Stimulated activated CD8-positive, alpha-beta memory T cell treated with anti-CD3 and anti-CD28 coated beads, Interleukin-15, amount 100 ng/mL, for 24 hours (primary cell): Measurements from ENCODE around the gene TRIM41.
"Not testable (repeated sequence)": the region's sequence is repeated elsewhere in the genome, so short reads cannot be mapped to it uniquely, and the experiment has no call there.

Experiments used
- DNase-seq: peaks from one replicate; pipeline ENCODE4 v3.0.0-alpha.2; 2020; ENCODE audit warnings: low read depth

Gene TRIM41

DNA sequence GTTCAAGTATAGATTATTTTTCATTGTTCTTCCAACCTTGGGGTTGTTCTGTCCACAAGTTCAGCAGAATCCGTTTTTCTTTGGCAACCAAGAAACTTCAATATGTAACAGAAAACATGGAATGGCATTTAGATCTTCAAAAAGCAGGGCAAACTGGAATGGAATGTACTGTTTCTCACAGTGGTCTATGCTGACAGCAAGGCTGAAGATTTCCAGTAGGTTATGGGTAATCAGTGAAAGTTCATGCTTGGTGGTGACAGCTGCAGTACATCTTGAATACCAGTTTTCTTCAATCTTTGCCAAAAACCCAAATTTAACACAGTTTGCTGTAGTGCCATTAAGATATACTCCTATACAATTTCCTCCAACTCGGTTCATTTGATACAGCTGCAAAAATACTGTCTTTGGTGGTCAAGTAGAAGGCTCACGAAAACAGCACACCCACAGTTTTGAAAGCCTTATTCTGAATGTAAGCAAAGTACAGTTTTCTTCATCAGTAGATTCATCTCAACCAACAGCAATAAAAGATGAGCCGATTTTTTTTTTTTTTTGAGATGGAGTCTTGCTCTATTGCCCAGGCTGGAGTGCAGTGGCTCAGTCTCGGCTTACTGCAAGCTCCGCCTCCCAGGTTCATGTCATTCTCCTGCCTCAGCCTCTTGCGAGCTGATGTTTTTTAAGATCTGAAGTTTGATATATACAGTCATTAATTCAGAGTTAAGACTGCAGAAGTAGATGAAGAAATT lies 32.9 kb downstream of the TRIM41 start:
- DNase-seq, result no peak

DNA sequence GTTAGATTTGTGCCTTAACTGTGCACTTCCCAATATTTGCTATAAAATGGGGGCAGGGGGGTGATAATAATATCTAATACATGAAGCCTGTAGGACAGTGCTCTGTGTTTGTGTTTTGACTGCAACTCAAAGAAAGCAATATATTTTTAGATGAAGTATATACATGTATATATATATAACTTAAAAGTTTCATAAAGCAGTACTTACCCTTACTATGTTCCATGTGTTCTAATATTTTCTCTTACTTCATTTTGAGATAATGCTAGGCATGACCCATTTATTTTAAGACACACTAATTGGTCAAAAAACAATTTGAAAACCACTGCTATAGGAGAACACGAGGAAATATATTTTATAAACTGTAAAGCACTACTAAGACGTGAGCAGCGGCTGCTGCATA lies 35.5 kb downstream of the TRIM41 start:
- no peak for DNase-seq

- no peak for DNase-seq
Observed at GRCh38 chr5:181259283-181259682, 36.2 kb downstream of the TRIM41 start.

GRCh38 chr5:181259974-181260719 lies 37.1 kb downstream of the TRIM41 start:
- no peak for DNase-seq

- peak; percentile 68 for DNase-seq
Observed at GRCh38 chr5:181260720-181261319, 37.7 kb downstream of the TRIM41 start, which contains the start of gene TRIM52. Gene TRIM52 (minus strand): TSS chr5:181261143. CDS start chr5:181260813, 330 bp downstream.

DNA sequence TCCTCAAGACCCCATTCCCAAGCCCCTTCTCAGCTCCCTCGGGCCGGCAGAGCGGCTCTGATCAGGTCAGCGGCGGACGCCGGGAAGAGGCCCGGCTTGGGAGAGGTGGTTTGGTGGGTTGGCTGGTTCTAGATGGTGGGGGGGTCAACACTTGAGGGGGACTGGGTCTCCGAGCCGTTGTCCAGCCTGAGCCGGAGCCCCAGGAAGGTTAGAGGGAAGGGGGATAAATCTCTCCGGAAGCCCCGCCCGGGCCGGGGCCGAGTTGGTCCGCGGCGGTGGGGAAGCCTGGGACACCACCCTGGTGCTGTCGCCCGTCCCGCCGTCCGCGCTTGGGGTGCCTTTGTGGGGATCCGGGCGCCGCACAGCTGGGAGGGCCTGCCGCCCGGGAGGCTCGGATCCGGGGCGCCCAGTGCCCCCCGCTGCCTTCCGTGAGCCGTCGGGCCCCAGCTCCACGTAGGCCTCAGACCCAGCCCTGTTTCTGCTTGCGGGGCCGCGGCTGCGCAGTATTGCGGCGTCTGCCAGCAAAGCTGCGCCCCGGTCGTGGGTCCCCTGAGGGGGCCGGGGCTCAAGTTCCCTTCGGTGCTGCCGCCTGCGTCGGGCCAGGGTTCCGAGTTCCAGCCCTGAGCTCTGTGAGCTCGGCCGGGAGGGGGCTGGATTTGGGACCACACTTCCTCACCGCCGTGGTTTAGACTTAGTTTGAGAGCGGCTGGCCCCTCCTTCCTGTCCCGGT lies 38.4 kb downstream of the TRIM41 start:
- DNase-seq, result no peak

DNA sequence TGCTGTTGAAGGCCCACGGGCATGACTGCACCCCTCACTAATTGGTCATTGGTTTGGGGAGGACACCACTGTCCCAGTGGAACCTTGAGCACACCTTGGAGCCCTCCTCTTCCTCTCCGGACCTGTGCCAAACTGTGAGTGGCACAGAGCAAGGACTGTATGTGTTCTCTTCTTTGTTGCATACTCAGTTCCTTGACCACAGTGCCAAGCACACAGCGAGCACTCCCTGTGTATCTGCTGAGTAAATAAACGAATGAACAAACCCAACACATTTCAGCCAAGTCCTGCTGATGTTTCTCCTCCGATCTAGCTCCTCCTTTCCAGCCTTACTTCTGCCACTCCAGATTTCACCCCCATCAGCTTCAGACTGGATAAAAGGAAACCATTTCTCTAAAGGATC lies 40.6 kb downstream of the TRIM41 start:
- DNase-seq, result no peak

GRCh38 chr5:181265092-181265671 lies 42.1 kb downstream of the TRIM41 start:
- DNase-seq, result no peak

DNA sequence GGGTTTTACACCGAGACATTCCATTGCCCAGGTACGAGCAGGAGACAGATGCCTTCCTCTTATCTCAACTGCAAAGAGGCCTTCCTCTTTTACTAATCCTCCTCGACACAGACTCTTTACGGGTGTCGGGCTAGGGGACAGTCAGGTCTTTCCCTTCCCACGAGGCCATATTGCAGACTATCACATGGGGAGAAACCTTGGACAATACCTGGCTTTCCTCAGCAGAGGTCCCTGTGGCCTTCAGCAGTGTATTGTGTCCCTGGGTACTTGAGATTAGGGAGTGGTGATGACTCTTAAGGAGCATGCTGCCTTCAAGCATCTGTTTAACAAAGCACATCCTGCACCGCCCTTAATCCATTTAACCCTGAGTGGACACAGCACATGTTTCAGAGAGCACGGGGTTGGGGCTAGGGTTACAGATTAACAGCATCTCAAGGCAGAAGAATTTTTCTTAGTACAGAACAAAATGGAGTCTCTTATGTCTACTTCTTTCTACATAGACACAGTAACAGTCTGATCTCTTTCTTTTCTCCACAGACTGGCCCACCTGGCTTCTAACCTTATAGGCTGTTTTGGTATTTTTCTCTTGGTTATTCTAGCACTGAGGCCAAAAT lies 44.3 kb downstream of the TRIM41 start:
- not testable (repeated sequence) for DNase-seq

GRCh38 chr5:181267907-181268306 lies 44.8 kb downstream of the TRIM41 start:
- DNase-seq, result not testable (repeated sequence)

DNA sequence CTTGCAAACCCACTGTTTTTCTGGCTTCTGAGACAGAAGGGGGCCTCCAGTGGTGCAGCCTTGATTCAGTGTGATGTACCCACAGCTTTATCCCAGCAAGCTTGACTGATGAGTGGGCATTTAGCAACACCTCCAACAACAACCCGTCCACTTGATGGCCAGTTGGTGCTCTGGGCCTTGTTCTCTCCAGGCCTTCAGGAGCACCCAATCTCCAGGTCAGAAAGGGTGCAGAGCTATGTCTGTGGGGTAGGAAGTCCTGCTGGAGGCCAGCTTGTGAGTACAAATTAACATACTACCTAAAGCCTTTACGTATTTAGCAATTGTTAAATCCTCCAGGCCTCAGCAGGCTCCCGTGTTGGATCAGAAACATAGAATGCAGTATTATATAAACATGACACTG lies 48.0 kb downstream of the TRIM41 start:
- no peak for DNase-seq

DNA sequence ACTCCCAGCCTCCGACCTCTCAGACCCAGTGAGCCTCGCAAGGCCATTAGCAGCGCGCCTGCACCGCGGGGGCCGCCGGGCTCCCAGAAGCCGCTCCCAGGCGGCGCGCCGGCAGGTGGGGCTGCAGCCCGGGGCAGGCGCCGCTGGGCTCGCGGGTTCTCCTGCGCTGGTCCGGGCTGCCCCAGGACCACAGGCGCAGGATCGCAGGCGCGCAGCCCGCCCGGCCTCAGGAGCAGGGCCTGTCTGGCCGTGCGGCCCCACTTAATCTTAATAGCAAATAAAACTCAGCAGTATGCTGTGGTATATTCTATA lies 50.3 kb downstream of the TRIM41 start:
- not testable (repeated sequence) for DNase-seq

- no peak for DNase-seq
Observed at GRCh38 chr5:181280251-181280762, 57.2 kb downstream of the TRIM41 start.

DNA sequence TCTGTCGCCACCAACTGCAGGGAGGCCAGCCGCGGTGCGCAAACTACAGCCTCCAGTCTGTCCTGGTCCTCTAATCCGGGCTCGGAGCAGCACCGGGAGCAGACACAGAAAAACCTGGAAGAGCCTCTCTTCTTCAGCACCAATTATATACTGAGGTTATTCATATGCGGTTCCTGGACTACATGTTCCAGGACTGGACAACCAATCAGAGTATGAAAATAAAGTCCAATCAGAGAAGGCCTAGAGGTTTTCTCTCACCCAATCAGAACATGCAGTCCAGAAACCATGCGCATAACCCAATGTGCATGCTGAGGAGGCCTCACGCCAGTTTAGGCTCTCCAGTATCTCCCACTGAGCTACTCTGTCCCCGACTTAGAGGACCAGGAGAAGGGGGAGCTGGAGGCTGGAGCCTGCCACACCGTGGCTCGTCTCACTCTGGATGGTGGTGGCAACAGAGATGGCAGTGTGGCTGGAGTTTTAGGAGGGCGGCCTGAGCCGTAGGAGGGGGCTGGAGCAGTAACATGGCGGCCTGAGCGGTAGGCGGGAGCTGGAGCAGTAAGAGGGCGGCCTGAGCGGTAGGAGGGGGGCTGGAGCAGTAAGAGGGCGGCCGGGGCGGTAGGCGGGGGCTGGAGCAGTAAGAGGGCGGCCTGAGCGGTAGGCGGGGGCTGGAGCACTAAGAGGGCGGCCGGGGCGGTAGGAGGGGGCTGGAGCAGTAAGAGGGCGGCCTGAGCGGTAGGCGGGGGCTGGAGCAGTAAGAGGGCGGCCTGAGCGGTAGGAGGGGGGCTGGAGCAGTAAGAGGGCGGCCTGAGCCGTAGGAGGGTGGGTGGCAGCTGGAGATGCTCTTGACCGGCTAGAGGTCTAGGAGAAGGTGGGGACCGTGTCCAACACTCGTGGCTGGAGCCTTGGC lies 58.2 kb downstream of the TRIM41 start:
- DNase-seq, result no peak

DNA sequence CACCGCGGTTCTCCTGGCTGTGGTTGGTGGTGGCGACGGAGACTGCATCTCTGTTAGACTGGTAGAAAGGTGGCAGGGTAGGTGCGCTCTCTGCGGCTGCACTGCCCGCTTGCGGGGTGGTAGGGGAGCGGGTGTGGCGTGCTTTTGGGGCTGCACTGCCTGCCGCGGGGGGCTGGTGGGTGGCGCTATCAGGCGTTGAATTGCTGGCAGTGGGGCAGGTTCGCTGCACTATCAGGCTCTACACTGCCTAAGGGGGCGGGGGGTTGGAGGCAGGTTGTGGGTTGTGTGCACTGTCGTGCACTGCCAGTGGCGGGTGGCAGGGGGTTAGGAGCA lies 58.9 kb downstream of the TRIM41 start:
- no peak for DNase-seq

GRCh38 chr5:181282415-181282814 lies 59.3 kb downstream of the TRIM41 start:
- DNase-seq, result not testable (repeated sequence)

DNA sequence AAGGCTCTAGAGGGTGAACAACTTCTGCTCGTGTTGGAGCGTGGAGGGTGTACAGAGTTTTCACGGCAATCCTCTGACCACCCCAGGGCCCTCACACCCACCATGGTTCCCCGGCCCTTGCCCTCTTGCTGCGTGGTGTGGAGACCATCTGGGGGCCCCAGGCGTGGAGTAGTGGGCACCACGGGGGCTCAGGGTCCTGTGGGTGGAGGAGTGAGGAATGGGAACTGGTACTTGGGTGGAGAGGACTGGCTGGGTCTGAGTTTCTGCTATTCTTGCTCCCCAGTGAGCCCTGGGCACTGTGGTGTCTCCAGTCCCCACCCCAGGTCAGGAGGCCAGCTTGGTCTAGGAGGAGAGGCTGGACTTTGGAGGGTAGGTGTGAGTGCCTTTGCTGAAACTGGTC lies 59.8 kb downstream of the TRIM41 start:
- no peak for DNase-seq

- DNase-seq, result no peak
Observed at GRCh38 chr5:181283347-181283746, 60.3 kb downstream of the TRIM41 start.

GRCh38 chr5:181283841-181284755 lies 61.0 kb downstream of the TRIM41 start:
- DNase-seq, result not testable (repeated sequence)
